HepG2 (cell line): Measurements from ENCODE around the gene SCGB1C1. TPM values are rescaled to one million over a fixed set of nuclear protein-coding genes. Genes with fewer than 3 reads are reported as not detected.

ENCODE experiments used
- ARNT ChIP-seq: fragments of 450-650 bp; IDR thresholded peaks from 2 replicates; pipeline ENCODE4 v1.6.1; 2017
- ARNT2 ChIP-seq: sonication (generic); formaldehyde crosslinking; IDR thresholded peaks from 2 replicates; pipeline ENCODE4 v1.8.0; 2022; ENCODE audit warnings: mild to moderate bottlenecking, low read depth, missing genetic modification reagents, moderate library complexity
- ARNTL ChIP-seq: sonication (generic); formaldehyde crosslinking; IDR thresholded peaks from 2 replicates; pipeline ENCODE4 v1.4.0; 2020; ENCODE audit warnings: mild to moderate bottlenecking, missing genetic modification reagents
- CAMTA2 ChIP-seq: sonication (generic); formaldehyde crosslinking; IDR thresholded peaks from 2 replicates; pipeline ENCODE4 v1.4.0; 2020; ENCODE audit warnings: mild to moderate bottlenecking, missing genetic modification reagents, borderline replicate concordance
- DMAP1 ChIP-seq: IDR thresholded peaks from 2 replicates; pipeline ENCODE4 v1.6.1; 2016
- DRAP1 ChIP-seq: IDR thresholded peaks from 2 replicates; pipeline ENCODE4 v1.6.1; 2016; ENCODE audit warnings: missing genetic modification reagents, missing compliant biosample characterization
- EHMT2 ChIP-seq: fragments of 200-600 bp; sonication (generic); IDR thresholded peaks from 2 replicates; pipeline ENCODE4 v1.7.0; 2017; ENCODE audit warnings: antibody characterized with exemption, low read depth, low read length, borderline replicate concordance
- FOXM1 ChIP-seq: sonication (generic); formaldehyde crosslinking; IDR thresholded peaks from 2 replicates; pipeline ENCODE4 v1.5.0; 2020; ENCODE audit warnings: missing genetic modification reagents
- FOXP1 ChIP-seq, 2 experiments: fragments of 450-650 bp in 1 of 2; IDR thresholded peaks; 2 replicates each; pipeline ENCODE4 v1.6.1; 2017 to 2018; ENCODE audit warnings: antibody characterized with exemption in 1 of 2
- JDP2 ChIP-seq: sonication (generic); formaldehyde crosslinking; IDR thresholded peaks from 2 replicates; pipeline ENCODE4 v1.8.1; 2022; ENCODE audit warnings: missing genetic modification reagents, borderline replicate concordance
- JUND ChIP-seq: sonication (generic); formaldehyde crosslinking; IDR thresholded peaks from 2 replicates; pipeline ENCODE4 v1.8.0; 2022; ENCODE audit warnings: mild to moderate bottlenecking, missing genetic modification reagents
- KDM2A ChIP-seq: sonication (generic); formaldehyde crosslinking; IDR thresholded peaks from 2 replicates; pipeline ENCODE4 v1.4.0; 2020; ENCODE audit warnings: low read depth, missing genetic modification reagents, borderline replicate concordance
- NFATC3 ChIP-seq: sonication (generic); formaldehyde crosslinking; IDR thresholded peaks from 2 replicates; pipeline ENCODE4 v1.5.1; 2020; ENCODE audit warnings: mild to moderate bottlenecking, missing genetic modification reagents
- NR2F2 ChIP-seq: IDR thresholded peaks from 2 replicates; pipeline ENCODE4 v1.6.1; 2012; ENCODE audit warnings: low read depth, inconsistent platforms, borderline replicate concordance
- RARA ChIP-seq: IDR thresholded peaks from 2 replicates; pipeline ENCODE4 v1.6.1; 2016; ENCODE audit warnings: missing genetic modification reagents, missing compliant biosample characterization
- RCOR2 ChIP-seq: IDR thresholded peaks from 2 replicates; pipeline ENCODE4 v1.6.1; 2016; ENCODE audit warnings: missing biosample characterization, missing genetic modification reagents
- TAF1 ChIP-seq: sonication (generic); formaldehyde crosslinking; IDR thresholded peaks from 2 replicates; pipeline ENCODE4 v1.4.0; 2020; ENCODE audit warnings: missing genetic modification reagents
- TCF7L2 ChIP-seq: IDR thresholded peaks from 2 replicates; pipeline ENCODE4 v1.6.1; 2011; ENCODE audit warnings: mild to moderate bottlenecking, low read depth, low read length, moderate library complexity
- TFDP2 ChIP-seq: sonication (generic); formaldehyde crosslinking; IDR thresholded peaks from 2 replicates; pipeline ENCODE4 v1.4.0; 2020; ENCODE audit warnings: missing genetic modification reagents
- XRCC5 ChIP-seq: fragments of 200-400 bp; formaldehyde crosslinking; optimal IDR thresholded peaks from 2 replicates; pipeline ENCODE3; 2017; ENCODE audit warnings: mild to moderate bottlenecking, low read length
- ZBTB21 ChIP-seq: sonication (generic); formaldehyde crosslinking; IDR thresholded peaks from 2 replicates; pipeline ENCODE4 v1.4.0; 2020; ENCODE audit warnings: missing genetic modification reagents
- ZBTB33 ChIP-seq: sonication (generic); formaldehyde crosslinking; IDR thresholded peaks from 2 replicates; pipeline ENCODE4 v1.4.0; 2020; ENCODE audit warnings: missing genetic modification reagents
- ZNF484 ChIP-seq: sonication (generic); formaldehyde crosslinking; IDR thresholded peaks from 2 replicates; pipeline ENCODE4 v1.5.1; 2020; ENCODE audit warnings: mild to moderate bottlenecking, low read depth, missing genetic modification reagents, borderline replicate concordance
- ZNF616 ChIP-seq: sonication (generic); formaldehyde crosslinking; IDR thresholded peaks from 2 replicates; pipeline ENCODE4 v1.5.0; 2020; ENCODE audit warnings: low read depth, mild to moderate bottlenecking, missing genetic modification reagents
- ZNF768 ChIP-seq: sonication (generic); formaldehyde crosslinking; IDR thresholded peaks from 2 replicates; pipeline ENCODE4 v1.4.0; 2020; ENCODE audit warnings: missing genetic modification reagents
- ZSCAN22 ChIP-seq: sonication (generic); formaldehyde crosslinking; IDR thresholded peaks from 2 replicates; pipeline ENCODE4 v1.4.0; 2020; ENCODE audit warnings: mild to moderate bottlenecking, missing genetic modification reagents
- polyA plus RNA-seq, 8 experiments: library from polyadenylated mRNA; depleted of rRNA in 3 of 8; stranded (reverse) in 7 of 8; unstranded in 1 of 8; fragments of >200 nt; fragmentation: Illumina TruSeq in 4 of 8; extraction: Trizol in 4 of 8; gene quantifications; 2 replicates each; pipeline versions ENCODE4 v1.2.1 to v1.2.3, GENCODE V29; 2011 to 2016; ENCODE audit warnings: low read depth in 4 of 8, missing spikeins in 1 of 8, mixed read lengths in 1 of 8; ENCODE audit not compliant: insufficient read depth in 1 of 8
- total RNA-seq, 5 experiments: library from RNA; depleted of rRNA; stranded (reverse); fragments of >200 nt; fragmentation: Illumina TruSeq; extraction: Trizol; gene quantifications; 2 replicates each; pipeline ENCODE4 v1.2.3, GENCODE V29; 2016; ENCODE audit warnings: low read depth in 1 of 5
- TF ChIP-seq, protein P1 (sequence below): IDR thresholded peaks from 2 replicates; pipeline ENCODE4 v1.6.1; 2016; ENCODE audit warnings: mild to moderate bottlenecking

The SCGB1C1 gene
- total and polyA plus RNA-seq, 2 of the 13 experiments (the other 11 are each of a cell fraction or from before 2014, with no cell fraction given), result not detected

DNA sequence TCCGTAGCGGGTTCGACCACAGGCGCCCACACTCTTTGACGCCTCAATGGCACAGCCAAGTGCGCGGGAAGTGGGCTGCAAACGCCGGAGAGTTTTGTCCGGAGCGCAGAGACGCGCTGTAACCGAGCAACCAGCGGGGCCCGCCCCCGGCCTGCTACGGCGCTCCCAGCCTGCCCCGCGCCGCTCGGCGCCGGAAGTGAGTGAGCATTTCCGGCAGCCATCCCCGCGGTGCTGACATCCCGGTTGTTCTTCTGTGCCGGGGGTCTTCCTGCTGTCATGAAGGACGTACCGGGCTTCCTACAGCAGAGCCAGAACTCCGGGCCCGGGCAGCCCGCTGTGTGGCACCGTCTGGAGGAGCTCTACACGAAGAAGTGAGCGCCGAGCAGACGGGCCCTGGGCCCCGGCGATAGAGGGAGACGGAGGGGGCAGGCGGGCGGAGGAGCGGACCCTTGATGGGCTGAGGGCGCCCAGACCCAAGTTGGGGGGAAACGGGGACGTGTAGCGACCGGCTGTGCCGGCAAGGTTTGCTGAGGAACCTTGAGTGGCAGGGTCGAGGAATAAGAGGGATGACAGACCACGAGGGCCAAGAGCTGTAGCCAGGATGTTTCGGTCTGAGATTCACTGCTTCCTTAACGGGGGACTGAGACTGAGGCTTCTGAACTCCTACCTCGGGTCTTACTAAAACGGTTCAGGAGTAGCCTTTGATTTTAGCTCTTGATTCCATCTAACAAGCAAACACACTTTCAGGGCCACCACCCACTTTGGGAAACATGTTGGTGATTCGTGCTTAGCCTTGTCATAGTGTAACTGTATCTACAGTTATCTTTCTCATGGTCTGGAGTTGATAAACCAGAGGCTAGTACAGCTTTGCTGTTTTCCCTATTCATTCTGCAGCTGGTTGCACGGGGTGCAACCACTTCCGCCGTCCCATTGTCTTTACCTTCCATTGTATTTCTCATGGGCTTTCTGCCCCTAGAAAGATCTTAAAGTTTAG lies 44.2 kb downstream of the SCGB1C1 start, which contains the start of gene PSMD13 (continued):
- TF ChIP-seq XRCC5 (peak; percentile 76), TCF7L2 (no peak), ZSCAN22 (CRISPR knock-in tag) (no peak), KDM2A (CRISPR knock-in tag) (peak; percentile 81), NFATC3 (CRISPR knock-in tag) (no peak), TAF1 (peak; percentile 71; the same call in 1 of the 2 replicates), ARNT (no peak), FOXP1 (IDR thresholded peaks at IDR 0.05) (no peak), FOXP1 (CRISPR knock-in tag; IDR thresholded peaks at IDR 0.05) (no peak), ZBTB21 (CRISPR knock-in tag) (no peak), ZBTB33 (CRISPR knock-in tag) (no peak), RARA (CRISPR knock-in tag) (no peak; the same call in 1 of the 2 replicates), FOXM1 (no peak), DRAP1 (CRISPR knock-in tag) (no peak), TFDP2 (CRISPR knock-in tag) (peak; percentile 56), JDP2 (no peak), EHMT2 (no peak), ARNT2 (no peak), ARNTL (CRISPR knock-in tag) (0 out of 2 replicates have a peak, but pooled peaks have one; percentile 8), NR2F2 (no peak), RCOR2 (CRISPR knock-in tag) (no peak), ZNF616 (CRISPR knock-in tag) (peak; percentile 20; the same call in 1 of the 2 replicates), CAMTA2 (no peak), DMAP1 (peak; percentile 37), ZNF768 (CRISPR knock-in tag) (peak; percentile 59; the same call in 1 of the 2 replicates), ZNF484 (CRISPR knock-in tag) (no peak), JUND (CRISPR knock-in tag) (no peak)
- TF ChIP-seq, protein P1, sequence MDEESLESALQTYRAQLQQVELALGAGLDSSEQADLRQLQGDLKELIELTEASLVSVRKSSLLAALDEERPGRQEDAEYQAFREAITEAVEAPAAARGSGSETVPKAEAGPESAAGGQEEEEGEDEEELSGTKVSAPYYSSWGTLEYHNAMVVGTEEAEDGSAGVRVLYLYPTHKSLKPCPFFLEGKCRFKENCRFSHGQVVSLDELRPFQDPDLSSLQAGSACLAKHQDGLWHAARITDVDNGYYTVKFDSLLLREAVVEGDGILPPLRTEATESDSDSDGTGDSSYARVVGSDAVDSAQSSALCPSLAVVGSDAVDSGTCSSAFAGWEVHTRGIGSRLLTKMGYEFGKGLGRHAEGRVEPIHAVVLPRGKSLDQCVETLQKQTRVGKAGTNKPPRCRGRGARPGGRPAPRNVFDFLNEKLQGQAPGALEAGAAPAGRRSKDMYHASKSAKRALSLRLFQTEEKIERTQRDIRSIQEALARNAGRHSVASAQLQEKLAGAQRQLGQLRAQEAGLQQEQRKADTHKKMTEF (CRISPR knock-in tag), result peak; percentile 53; the same call in 1 of the 2 replicates
